Stimulated activated CD8-positive, alpha-beta memory T cell treated with anti-CD3 and anti-CD28 coated beads, Interleukin-7, amount 100 ng/mL, for 48 hours (primary cell): Measurements from ENCODE around the gene INMT.

Source experiments
- DNase-seq, 2 donors: peaks; one replicate each; pipeline ENCODE4 v3.0.0-alpha.2; 2020; ENCODE audit warnings: low read depth in 1 of 2; ENCODE audit errors: extremely low read depth in 1 of 2

INMT gene

DNA sequence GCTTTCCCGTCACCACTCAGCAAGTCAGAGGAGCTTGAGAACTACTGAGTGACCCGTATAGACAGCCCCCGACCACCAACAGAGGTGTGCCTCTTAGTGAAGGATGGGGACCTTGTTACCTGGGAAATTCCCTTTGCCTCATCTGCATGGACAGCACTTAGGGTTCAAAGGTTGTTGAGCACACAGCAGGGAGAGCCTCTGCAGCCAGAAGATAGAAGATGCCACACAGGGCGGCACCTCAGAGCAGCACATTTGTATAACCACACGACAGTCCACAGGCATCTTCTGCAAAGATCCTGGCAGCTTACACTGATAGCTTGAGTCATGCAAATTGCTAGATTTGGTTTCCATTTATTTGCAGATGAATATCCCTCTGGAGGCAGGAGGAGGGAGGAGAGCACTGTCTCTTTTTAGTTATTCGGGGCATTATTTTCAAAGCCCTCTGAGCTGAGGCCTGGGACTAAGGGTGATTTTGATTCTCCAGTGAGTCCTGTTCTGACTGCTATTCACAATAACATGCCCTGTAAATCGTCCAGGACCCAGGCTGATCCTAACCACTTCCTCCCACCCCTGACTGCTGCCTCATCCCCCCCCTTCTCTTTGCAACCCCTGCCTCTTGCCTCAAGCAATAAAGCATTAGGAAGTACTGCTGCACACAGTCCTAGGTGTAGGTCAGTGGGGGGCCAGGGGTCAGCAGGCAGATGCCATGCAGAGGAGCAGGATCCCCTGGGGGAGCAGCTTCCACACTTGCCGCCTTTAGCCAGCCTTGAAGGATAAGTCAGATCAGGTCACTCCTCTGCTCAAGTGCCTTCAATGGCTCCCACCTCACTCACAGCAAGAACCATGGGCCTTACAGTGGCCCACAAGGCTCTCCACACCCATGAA, 24.6 kb upstream of the INMT start:
- no peak for DNase-seq

DNA sequence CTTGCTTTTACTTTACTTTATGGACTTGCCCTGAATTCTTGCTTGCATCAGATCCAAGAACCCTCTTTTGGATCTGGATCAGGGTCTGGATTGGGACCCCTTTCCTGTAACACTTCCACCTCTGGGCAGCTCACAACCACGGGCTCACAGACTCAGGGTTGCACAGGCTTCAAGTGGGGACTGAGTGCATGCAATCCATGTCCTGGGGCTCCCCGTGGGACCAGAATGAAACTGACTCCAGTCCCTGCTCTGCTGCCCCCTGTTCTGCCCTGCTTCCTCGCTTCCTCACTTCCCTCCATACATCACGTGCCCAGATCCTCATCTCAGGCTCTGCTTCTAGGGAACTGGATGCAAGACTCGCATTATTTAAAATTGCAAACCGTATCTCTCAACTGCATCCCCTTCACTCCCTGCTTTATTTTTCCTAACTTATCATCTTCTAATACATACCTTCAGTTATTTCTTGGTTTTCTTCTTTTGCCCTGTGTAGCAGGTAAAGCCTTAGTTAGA, 23.3 kb upstream of the INMT start:
- DNase-seq = no peak

DNA sequence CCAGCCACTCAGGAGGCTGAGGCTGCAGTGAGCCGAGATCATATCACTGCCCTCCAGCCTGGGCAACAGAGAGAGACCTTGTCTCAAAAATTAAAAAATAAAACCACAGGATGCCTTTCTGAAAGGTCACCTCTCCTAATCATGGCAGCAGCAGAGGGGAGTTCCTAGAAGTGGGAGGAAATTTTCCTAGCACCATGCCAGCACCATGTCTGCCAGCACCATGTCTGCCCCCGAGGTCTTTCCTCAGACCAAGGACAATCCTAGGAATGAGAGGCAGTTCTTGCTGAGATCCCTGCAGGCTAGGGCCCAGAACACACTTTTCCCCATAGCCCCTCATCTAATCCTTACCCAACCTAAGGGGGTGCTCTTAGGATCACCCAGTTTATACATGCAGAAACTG, 22.3 kb upstream of the INMT start:
- DNase-seq = no peak

DNA sequence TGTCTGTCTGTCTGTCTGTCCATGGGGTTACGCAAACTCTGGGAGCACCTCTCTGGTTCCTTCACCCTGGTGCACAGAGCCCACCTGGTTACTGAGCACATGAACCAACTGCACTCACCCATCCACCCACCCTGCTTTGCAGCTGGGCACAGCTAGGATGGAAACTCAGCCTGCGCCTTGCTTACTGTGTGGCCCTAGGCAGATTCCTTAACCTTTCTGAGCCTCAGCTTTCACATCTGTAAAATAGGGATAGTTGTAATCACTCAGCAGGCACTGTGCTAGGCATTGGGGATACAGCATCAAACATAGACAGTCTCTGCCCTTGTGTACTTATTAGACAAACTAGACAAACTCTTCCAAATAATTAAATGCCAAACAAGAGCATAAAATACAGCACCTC, 21.8 kb upstream of the INMT start:
- DNase-seq = no peak

DNA sequence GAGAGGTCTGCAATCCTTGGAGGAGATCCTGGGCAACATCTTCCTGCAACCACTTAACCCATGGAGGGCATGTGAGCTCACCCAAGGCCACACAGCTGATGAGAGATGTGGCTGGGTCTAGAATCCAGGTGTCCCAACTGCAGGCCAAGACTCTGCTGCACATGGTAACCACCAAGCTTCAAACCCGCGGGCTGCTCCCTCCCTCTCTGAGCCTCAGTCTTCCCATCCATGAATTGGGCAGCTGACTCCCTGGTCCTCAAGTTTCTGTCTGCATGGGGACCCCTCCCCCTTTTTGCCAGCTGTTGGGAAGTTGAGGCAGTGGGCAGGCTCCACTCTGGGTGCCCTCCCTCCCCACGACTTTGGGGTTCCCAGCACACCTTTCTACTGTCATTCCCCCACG, 20.9 kb upstream of the INMT start:
- no peak for DNase-seq

DNA sequence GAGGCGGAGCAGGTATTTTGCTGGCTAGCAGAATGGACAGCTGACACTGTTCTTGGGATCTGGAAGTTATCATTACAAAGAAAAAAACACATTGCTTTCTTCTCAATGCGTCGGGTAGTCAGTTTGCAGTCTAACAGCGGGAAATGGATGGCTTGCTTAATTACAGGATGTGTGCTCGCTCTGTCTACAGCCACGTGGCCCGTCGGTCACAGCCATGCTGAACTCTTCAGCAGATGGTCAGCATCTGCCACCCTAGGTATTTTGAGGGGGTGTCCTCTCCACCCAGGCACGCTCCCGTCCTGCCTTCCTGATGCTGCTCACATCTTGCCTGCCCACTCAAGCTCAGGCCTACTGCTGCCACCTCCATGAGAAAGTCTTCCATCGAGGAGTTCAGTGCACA, 20.4 kb upstream of the INMT start:
- DNase-seq = no peak

DNA sequence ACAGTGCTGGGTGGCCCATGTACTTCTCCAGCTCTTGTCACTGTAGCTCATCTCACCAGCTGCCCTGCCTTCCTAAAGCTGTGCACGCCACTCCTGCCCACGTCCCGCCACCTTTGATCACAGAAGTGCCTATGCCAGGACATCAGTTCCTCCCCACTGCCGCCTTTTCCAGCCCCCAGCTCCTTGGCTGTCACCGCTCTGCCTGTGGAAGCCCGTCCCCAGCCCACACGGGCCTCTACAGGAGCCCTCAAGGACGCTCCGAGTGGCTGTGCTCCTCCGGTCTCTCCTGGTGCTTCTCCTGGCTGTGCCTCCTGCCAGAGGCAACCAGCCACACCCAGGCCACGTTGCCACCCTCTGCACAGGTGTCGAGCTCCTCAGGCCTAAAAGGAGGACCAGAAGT, 19.3 kb upstream of the INMT start:
- DNase-seq = no peak

DNA sequence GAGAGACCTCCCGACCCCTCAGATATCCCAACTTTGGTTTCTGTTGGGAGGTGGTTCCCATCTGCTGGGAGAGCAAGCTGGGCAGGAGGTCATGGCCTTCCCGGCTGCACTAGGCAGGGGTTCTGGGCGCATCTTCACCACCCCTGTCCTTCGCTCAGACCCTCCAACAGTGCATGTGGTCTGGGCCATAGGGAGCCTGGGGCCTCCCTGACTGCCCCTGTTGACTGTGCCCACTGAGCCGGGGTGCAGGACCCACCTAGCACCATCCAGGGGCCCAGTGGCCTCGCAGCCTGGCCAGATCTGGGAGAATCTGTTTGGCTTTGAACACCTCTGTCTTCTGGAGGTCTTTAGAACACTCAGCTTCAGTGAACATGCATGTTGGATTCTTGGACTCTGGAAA, 18.7 kb upstream of the INMT start:
- no peak for DNase-seq

DNA sequence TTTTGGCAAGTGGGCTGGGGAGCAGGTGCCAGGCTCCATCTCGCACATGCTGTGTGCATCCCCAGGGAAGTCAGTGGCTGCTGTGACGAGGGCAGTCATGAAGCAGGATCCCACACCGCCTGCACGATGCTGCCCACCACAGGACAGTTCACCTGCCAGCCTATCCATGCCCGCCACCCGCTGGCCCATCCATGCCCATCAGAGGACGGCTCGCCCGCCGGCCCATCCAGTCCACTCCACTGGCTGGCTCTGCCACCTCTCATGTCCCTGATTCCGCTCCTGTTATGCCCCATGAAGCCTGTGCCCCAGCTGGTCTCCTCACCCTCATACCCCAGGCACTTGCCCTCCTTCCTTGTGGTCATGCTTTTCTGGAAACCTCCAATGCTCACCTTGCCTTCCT, 18.2 kb upstream of the INMT start:
- no peak for DNase-seq

DNA sequence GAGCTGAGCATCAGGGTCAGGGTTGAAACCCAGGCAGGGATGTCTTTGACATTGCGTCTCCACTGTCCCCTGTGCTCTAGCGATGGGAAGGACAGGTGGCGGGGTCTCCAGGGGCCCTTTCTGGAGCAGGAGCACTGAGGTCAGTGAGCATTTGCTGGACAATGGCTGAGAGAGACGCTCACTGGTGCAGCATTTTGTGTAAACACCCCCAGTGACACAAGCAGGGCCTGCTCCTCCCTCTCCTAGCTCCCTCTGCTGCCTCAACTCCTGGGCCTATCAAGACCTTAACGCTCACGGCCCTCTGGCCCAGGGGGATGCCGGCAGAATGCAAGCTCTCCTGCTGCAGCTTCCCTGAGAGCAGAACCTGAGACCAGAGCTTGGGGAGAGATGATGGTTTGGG, 17.4 kb upstream of the INMT start:
- DNase-seq = no peak

DNA sequence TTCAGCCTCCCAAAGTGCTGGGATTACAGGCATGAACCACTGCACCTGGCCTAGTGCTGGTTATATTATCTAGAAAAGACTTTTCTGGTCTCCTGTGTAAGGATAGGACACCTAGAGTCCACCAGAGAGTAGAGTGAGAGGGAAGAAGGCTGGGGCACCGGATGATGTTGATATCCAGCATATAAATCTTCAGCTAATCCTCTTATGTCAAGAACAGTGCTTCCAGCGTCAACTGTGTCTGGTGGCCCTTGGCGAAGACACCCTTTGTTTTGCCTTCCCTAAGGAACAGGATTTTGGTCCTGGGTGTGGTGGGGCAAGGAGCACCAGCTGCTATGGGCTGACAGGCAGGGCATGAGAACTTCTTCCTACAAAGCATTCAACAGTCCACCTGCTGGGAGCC, 16.3 kb upstream of the INMT start:
- no peak for DNase-seq

DNA sequence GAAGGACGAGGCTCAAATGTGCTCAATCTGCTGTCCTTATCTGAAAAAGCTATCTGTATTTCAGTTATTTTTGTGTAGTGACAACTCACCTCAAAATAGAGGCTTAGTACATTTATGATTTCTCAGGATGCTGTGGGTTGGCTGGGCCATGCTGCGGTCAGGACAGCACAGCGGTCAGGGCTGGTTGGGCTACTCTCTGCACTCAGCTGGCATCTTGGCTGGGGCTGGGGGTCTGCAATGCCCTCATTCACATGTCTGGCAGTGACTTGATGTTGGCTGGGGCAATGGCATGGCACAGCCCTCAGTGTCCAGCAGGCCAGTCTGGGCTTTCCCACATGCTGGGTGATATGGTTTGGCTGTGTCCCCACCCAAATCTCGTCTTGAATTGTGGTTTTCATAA, 15.6 kb upstream of the INMT start:
- no peak for DNase-seq

DNA sequence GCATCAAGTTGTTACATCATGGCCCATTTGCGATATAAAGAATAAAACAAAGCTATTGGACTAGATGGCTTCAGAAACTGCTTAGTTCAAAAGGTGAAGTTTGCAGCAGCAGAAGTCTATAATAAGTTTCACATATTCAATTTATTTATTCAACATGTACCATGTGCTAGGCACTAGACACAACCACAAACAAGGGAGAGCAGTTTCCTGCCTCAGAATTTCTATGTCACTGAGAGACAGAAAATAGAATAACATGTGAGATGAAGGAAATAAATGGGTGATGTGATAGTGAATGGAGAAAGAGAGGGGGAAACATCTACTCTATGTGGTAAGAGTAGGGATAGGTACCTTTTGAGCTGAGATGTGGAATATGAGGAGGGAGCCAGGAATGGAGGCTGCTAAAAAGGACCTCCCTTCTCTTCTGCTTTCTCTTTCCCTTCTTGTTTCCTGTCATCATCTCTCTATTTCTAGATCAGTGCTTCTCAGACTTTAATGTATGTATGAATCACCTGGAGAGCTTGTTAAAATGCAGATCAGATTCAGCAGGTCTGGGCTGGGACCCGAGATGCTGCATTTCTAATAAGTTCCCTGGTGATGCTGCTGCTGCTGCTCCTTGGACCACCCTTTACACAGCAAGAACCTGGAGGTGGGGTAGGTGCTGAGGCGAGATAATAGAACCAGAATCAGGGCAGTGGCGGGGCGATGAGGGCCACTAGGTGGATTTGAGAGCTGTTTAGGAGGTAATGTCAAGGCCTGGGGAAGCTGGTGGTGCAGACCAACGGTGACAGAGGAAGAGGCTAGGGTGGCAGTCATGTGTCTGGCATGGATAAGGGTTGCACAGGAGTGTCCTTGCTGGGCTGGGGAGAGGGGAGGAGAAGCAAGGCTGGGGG, 13.7 kb upstream of the INMT start:
- no peak for DNase-seq

DNA sequence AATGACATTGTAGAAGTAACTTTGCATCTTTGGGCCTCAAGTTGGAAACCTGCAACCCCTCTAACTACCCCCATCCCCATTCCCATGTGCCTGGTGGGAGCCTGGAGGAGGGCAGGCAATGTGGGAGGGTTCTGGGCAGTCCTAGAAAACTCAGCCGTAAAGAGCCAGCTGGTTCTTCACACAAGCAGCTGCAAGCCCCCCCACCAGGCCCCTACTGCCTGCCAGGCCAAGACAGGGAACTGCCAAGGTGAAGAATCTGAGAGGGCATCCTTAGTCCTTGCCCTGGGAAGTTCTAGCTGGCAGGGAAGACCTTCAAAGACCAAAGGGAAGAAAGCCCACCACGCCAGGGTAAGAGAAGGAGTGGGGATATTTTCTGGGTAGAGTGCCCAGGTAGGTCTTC, 12.2 kb upstream of the INMT start:
- no peak for DNase-seq

DNA sequence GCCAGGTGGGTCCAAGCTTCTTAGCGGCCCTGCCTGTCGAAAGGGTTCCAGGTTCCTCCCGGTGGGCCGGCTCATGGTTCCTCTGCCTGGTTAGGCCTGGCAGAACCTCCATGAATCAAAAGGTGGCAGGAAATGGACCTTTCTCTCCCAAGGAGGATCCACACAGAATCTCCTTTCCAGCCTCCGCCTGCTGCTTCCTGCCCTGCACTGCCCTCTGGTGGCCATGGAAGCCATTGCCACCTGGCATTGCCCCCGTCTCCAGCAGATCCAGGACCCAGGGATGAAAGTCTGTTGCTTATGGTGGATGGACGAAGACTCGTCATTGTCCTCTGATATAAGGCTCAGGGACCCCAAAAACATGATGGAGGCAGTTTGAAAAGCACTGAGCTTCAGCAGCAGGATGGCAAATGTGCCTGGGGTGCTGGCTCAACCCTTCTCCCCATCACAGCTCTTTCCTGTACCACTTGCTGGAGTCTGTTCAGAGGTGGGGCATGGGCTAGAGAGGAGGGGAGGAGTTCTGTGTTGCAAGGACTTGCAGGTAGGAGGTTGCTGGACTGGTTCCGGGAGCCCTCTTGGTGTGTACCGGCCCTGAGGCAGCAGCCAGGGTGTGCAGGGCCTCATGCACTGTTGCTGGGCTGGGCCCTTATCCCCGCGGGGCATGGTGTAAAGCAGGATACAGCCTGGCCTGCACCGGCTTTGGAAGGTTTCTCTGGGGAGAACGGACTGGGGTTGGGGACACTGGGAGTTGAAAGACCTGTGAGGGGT, 11.3 kb upstream of the INMT start:
- peak; percentile 34 to 39 for DNase-seq

DNA sequence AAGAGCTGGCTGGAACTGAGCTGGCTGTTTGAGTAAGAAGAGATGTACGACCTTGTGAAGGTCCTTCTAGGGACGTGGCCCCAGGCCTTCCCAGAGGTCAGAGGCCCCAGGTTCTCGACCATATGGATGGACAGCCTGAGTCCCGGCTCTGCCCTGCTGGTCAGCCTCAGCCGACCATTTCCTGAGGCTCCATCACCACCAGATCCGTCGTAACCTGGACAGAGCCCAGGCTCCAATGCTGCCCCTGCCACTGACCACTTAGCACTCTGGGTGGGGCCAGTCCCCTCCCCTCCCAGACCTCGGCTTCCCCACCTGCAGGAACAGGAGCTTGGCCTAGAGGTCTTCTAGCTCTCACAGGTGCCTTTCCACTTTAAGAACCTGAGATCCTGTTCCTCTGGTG, 10.6 kb upstream of the INMT start:
- DNase-seq = no peak

DNA sequence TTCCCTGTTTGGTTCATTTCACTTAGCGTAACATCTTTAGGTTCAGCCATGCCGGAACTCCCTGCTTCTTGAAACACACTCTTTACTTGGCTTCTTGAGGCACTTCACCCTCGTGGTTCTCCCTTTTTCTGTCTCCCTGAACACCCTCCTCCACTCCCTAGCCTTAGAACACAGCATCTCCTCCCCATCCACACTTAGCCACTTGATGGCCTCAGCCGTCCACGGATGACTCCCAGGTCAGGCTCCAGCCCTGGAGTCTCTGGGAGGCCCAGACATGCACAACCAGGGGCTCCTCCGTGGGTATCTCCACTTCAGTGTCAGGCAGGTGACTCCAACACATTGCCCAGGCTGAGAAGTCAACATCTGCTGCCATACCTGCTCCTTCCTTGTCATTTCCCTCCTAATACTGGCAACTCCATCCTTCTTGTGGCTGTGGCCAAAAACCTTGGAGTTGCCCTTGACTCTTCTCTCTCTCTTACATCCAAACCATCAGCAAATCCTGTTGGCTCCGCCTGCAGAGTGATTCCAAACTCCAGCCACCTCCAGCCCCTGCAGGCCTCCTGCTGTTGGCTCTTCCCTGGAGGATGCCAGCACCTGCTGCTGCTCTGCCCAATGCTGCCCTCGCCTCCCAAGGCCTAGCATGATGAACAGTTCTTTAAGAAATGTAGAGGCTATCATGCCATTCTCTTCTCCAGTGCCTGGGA, 8.4 kb upstream of the INMT start:
- DNase-seq = no peak

DNA sequence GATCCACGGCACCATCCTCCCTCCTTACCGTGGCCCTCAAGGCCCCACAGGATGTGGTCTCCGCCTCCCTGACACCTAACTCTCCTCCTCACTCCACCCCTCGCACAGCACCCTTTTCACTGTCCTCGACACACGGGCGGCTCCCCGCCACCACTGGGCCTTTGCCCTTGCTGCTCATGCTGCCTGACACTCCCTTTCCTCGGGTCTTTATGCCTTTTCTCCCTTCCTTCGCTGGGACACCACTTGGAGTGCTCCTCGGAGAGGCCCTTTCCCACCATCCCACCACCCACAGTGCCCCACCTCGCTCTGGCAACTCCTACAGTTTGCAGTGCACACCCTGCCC, 7.9 kb upstream of the INMT start:
- no peak for DNase-seq

DNA sequence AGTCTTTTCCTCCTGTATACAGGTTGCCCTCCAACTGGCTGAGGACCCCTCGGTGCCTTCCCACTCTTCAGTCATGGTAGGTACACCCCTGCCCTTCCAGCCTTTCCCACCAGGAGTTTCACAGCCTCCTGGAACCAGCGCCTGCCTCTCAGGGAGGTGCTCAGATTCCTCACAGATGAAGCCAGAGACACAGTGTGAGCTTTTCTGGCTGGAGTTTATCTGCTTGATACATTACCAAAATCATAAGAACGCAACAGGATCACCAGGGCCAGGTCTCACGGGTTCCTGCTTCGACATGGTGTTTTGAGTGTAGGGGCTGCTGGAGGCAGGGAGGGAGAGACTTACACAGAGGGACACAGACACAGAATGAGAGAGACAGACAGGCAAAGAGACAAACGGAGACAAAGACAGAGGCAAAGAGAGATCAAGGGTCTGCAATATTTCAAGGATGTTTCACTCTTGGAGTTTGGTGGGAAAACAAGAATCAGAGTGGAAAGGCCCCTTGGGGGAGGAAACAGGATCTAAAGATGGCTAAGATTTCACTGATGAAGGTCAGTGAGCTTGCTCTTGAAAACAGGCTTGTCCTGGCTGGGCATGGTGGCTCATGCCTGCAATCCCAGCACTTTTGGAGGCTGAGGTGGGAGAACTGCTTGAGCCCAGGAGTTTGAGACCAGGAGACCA, 6.5 kb upstream of the INMT start:
- no peak for DNase-seq

DNA sequence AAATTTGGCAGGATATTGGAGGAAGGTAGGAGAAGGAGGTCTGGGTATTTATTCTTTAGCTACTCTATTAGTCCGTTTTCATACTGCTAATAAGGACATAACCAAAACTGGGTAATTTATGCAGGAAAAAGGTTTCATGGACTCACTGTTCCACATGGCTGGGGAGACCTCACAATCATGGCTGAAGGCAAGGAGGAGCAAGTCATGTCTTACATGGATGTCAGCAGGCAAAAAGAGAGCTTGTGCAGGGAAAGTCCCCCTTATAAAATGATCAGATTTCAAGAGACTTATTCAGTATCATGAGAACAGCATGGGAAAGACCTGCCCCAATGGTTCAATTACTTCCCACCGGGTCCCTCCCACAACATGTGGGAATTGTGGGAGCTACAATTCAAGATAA, 1.9 kb upstream of the INMT start:
- DNase-seq = no peak
